ENCODE measurements around the gene NME4.
"Not testable (repeated sequence)": the region's sequence is repeated elsewhere in the genome, so short reads cannot be mapped to it uniquely, and the experiment has no call there.

The NME4 gene

GRCh38 chr16:397135-397661 lies at the start of gene NME4:
Gene NME4 (plus strand): TSS chr16:397199. CDS start chr16:397223, 24 bp downstream.
- DNase-seq = peak in 4 of 56 donors; percentile 19 to 42 (median 22)

DNA sequence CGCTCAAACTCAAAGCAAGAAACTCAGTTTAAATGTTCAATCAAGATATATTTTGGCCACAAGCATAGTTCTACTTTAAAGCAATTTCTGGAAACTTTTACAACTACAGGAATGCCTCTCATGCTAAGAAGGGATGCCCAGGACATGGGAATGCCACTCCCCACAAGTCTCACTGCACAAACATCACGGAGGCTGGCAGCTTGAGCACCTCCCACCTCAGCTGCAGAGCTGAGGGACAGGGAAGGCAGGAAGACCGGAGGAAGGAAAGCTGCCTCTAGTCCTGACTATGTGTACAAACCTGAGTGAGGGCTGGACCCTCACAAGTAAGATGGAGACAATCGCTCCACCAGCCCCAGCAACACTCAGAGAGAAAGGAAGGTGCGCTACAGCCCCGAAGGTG lies 49.8 kb upstream of the NME4 start:
- no peak for DNase-seq

DNA sequence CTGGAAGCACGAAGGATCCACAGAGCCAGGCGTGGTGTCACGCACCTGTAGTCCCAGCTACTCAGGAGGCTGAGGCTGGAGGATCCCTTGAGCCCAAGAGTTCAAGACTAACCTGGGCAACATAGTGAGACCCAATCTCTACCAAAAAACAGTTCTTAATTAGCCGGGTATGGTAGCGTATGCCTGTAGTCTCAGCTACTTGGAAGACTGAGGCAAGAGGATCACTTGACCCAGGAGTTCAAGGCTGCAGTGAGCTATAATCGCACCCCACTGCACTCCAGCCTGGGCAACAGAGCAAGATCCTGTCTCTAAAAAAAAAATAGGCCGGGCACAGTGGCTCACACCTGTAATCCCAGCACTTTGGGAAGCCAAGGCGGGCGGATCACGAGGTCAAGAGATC lies 48.5 kb upstream of the NME4 start:
- not testable (repeated sequence) for DNase-seq

GRCh38 chr16:349211-349610 lies 47.8 kb upstream of the NME4 start:
- no peak for DNase-seq

DNA sequence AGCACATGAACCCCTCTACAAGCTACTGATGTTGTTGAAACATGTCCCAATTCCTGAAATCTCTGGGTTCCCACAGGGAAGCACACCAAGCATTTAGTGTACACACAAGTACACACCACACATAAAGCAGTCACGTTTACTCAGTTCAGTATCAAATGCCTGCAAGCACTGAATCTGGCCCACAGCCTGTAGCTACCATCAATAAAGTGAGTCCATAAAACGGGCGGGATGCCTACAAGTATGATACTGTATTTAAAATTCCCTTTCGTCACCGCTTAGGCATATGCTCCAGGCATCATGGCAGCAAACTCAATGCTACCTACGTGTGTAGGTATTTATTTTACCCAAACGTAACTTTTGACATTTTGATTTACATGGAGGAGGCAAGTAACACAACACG lies 46.8 kb upstream of the NME4 start:
- DNase-seq = no peak

GRCh38 chr16:351804-352520 lies 45.0 kb upstream of the NME4 start:
- peak in 4 of 56 donors; percentile 8 to 40 (median 18) for DNase-seq

GRCh38 chr16:352547-353403 lies 44.2 kb upstream of the NME4 start, which contains the start of gene AXIN1:
Gene AXIN1 (minus strand): TSS chr16:352723. CDS start chr16:347025, 5,698 bp downstream.
- peak; percentile 55 to 99 (median 91) for DNase-seq

- DNase-seq = no peak
Measured at GRCh38 chr16:353404-354290, 43.4 kb upstream of the NME4 start.

DNA sequence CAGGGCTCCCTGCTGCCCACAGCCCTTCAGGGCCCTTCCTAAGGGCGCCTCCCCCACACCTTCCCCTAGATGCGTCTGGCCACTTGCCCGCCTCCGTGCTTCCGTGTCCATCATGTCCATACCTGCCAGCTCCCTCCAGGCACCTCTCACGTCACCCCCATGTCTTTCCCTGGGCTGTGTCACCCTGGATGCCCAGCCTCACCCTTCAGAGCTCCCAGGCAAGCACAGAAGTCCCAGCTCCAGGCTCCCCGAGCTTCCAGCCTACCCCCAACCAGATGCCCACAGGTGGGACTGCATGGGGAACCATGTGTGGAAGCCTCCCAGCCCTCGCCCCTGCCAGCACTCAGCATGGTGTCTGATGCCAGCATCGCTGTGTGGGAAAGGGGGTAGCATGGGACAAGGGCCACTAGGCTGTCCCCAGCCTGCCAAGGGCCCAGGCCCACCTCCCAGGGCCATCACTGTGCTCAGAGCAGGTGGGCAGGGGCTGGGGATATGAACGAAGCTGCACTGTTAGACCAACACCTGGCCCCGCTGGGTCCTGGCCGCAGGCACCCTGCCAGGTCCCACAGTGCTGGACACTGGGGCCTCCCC lies 42.6 kb upstream of the NME4 start:
- no peak for DNase-seq

DNA sequence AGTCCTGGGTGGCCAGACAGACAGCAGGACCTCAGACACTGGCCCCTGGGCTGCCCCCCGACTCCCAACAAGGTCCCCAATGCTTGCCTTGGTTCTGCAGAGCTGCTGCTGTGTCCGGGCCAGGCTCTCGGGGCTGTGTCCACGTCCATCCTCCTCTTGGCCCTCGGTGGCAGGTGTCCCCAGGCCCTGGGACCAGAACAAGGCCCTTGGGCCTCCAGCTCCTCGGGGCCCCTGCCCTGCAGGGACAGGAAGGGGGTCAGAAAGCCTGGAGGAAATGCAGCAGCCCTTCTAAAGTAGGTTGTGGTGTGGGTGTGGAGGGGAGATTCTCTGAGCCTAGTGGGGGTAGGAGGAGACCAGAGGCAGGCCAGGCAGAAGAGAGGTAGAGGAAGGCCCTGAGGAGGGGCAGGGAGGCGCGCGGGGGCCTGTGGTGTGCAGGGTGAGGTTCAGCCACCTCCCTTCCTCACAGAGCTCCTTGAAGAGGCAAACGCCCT lies 42.0 kb upstream of the NME4 start:
- DNase-seq = no peak

- no peak for DNase-seq
Measured at GRCh38 chr16:356741-357140, 40.3 kb upstream of the NME4 start.

DNA sequence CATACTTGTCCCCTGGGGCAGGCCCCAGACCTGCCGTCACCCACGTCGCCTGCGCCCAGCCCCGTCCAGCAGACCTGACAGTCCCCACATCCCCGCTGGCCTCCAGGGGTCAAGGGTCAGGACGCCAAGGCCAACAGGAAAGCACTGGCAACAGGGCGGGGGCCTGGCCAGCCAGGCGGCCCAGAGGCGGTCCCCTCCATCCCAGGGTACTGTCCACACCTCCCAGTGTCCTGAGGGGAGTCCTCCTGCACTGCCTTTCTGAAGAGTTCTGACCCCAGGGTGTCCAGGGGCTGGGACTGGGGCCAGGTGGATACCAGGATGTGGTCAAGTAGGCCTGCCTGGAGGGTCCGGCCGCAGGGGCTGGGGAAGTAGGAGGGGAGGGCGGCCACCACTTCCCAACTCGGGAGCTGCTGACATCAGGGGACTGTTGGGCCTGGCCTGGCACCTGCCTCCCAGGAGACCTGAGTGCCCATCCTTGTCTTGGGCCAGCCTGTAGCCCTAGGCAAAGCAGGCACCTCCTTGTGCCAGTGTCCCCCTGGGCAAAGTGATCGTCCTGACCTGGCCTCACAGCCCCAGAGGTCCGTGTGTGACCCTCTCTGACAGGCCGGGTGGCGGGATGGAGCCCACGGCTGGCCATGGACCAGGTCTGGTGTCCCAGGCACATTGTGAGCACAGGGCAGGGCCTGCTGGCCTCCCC lies 37.8 kb upstream of the NME4 start:
- no peak for DNase-seq

DNA sequence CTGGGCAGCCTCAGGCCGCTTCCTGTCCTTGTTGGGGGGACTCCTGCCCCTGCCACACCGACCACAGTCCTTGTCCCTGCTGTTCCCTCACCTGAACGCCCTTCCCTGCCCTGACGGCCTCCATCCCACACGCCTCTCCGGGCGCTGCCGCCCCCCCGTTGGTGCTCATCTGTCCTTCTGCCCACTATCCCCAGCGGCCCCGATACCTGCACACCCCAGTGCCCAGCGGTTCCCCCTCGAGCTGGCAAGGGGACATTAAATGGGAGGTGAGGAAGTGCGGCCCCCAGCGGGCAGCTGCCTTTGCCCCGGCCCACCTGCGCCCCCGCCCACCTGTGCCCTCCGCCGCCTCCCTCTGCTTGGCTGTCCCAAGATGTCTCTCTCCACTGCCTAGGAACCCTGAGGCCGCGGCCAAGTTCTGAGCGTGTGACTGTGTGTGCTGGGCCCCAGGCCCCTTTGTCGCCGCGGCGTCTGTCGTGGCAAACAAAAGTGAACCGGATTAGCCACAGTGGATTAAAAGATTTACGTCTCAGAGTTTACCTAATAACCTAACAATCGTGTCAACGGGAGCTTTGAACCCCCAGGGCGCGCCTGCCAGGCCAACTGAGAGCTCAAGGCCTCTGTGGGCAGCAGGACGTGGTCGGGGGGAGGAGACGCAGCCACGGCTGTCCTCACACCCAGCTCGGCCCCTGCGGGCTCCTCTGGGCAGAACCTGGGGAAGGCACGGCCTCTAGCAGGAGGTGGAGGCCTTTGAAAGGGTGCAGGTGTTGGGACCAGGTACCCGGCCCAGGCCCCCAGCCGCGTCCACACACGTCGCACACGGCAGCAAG lies 36.9 kb upstream of the NME4 start:
- DNase-seq = no peak

GRCh38 chr16:360698-361336 lies 36.2 kb upstream of the NME4 start:
- DNase-seq = no peak

- DNase-seq = no peak
Measured at GRCh38 chr16:361341-361871, 35.6 kb upstream of the NME4 start.

- peak in 33 of 56 donors; percentile 7 to 70 (median 37) for DNase-seq
Measured at GRCh38 chr16:361872-362701, 34.9 kb upstream of the NME4 start.

DNA sequence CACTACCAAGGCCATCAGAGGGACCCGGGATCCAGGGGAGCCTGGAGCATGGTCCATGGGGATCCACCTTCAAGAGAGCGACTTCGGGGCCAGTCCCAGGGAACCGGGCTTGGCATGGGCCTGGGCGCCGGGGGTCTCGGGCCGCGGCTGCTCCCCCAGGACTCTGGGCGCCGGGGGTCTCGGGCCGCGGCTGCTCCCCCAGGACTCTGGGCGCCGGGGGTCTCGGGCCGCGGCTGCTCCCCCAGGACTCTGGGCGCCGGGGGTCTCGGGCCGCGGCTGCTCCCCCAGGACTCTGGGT lies 34.3 kb upstream of the NME4 start:
- DNase-seq = not testable (repeated sequence)
